ENCODE data around the gene CTNNBL1.

CTNNBL1 gene

DNA sequence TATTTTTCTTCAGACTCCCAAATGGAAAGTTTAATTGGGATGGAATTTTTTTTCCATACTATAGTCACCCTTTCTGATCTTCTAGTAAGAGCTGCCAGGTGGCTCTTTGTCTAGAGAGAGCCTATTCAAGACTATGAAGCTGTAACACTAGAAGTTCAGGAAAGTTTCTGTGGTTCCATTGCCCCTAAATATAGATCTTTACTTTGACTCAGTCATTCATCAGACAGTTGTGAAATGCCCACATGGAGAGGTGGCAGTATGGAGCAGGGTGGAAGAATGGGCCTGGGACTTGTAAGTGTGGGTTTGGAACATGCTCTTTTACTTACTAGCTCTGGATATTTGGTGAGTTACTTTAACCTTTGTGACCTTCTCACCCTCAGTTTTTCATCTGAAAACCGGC is 87.8 kb downstream of the CTNNBL1 start:
- no peak for DNase-seq

DNA sequence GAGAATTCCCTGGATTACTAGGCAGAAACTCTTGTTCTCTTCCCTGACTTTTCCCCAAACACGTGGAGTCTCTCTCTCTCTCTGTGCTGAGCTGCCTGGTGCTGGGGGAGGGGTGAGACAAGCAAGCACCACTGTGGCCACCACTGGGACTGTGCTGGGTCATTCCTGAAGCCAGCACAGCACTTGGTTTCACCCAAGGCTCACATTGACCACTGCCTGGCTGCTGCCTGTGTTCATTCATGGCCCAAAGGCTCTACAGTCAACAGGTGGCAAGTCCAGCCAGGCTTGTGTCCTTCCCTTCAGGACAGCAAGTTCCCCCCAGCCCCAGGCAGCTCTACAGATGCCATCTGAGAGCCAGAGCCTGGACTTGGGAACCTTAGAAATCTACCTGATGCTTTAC is 92.2 kb downstream of the CTNNBL1 start:
- DNase-seq = no peak

DNA sequence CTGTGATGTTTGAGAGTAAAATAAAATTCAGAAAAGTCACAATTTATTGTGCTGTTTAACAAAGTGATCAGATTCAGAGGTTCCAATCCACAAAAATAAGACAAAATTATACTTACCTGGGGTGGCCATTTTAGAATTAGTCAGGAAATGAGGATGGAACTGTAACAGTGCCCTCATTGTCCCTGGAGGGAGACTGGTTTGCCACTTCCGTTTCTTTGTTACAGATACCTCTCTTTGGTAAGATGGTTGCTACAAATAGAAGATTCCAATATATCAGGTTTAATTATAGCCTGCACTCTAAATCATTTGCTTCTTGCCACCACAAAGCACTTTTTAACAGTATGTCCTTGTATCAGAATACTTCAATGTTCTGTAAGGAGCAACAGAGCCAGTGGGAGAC is 95.6 kb downstream of the CTNNBL1 start:
- no peak for DNase-seq

DNA sequence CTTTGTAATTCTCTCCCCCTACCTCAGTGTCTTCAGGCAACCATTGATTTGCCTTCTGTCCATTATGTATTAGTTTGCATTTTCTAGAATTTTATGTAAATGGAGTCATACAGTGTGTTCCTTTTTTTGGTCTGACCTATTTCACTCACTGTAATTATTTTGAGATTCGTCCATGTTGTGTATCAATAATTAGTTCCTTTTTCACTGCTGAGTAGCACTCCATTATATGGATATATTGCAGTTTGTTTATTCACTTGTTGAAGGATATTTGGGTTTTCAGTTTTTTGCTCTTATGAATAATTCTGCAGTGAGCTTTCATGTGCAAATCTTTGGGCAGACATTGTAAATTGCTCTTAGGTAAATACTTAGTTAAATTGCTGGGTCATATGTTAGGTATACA is 97.1 kb downstream of the CTNNBL1 start:
- no peak for DNase-seq

DNA sequence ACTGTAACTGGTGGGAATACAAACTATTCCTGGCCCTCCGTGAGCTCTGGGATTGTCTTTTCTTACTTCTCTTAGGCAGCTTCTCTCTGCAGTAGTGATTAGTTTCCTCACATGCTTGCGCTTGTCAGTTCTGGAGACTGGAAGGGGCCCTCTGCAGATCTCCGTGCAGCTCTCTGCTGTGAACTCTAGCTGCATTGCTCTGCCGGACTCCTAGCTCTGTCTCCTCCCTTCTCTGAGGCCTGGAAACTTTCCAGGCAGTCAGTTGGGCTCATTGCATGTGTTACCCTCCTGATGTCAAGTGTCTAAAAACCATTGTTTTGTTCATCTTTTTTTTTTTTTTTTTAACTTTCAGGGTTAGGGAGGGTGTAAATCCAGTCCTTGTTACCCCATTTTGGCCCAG is 102.3 kb downstream of the CTNNBL1 start:
- DNase-seq = no peak

DNA sequence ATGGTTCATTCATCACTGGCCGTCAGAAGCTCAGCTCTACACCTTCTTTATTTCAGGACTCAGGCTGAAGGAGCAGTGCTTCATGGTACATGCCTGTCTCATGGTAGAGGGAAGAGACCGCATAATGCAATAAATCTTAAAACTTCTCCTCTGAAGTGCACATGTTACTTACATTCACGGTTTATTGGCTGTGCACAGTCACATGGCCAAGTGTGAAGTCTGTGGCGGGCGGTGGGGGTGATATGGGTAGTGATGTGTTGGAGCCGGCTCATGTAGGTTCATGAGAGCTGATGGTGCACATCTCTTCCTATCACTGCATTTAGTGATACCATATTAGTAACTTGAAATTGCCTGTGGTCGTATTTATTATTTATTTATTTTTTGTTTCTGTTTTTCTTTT is 102.9 kb downstream of the CTNNBL1 start:
- DNase-seq = no peak

DNA sequence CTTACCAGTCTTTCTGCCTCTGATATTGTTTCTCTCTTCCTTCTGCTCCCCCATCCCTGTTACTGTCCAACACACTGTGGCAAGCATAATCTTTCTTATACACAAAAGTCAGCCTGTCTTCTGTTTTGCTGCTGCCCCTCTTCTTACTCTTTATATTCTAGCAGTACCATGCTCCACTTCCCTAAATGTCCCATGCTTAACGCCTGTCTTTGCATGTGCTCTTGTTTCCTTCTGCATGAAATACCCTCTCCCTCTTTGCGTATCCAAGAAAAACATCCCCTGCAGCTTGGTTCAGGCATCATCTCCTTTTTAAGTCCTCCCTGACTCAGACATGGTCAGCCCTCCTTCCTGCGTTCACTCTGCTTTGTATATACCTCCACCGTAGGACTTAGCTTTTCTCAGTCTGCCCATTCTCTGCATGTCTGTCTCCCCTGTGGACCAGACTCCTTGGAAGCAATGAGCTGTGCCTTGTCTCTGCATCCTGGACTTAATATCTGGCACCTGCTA is 103.9 kb downstream of the CTNNBL1 start:
- DNase-seq = no peak

DNA sequence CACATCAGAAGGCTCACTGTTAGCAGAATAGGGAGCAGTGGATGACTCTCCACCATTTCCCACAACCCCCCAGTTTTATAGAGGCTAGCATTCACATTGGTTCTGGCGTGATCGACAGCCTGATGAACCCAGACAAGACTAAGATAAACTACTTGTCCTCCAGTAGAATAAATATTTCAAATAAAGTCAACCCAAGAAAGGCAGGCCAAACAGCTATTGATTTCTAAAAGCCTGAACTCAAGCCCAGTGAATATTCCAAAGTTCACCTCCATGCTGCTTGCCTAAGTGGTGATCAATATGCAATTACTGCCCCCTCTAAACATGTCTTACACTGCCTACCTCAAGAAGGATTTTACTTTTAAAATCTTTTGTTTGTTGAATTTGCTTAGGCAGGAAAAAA is 104.5 kb downstream of the CTNNBL1 start:
- DNase-seq = no peak

DNA sequence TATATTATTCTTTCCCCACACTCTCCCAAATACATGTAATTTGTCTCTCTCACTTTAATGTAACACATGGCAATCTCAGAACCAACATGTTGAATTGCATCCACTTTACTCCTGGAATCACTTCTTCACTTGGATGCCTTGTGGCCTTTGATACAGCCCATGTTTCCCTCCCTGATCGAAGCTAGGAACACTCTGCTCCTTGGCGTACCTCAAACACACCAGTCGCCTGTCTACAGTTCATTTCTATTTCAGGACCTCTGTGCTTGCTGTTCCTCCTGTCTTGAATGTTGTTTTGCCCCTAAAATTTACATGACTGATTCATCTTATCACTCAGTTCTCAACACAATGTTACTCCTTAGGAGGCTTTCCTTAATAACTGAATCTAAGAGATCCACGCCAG is 106.8 kb downstream of the CTNNBL1 start:
- DNase-seq = no peak

DNA sequence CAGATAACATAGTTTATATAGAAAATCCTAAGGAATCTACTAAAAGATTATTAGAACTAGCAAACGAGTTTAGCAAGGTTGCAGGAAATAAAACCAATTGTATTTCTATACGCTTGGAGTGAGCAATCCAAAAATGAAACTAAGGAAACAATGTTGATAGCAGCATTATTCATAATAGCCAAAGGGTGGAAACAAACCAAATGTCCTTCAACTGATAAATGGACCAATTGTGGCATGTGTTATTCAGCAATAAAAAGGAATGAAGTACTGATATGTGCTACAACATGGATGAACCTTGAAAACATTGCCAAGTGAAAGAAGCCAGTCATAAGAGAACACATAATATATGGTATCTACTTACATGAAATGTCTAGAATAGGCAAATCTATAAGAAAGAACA is 108.1 kb downstream of the CTNNBL1 start:
- no peak for DNase-seq

DNA sequence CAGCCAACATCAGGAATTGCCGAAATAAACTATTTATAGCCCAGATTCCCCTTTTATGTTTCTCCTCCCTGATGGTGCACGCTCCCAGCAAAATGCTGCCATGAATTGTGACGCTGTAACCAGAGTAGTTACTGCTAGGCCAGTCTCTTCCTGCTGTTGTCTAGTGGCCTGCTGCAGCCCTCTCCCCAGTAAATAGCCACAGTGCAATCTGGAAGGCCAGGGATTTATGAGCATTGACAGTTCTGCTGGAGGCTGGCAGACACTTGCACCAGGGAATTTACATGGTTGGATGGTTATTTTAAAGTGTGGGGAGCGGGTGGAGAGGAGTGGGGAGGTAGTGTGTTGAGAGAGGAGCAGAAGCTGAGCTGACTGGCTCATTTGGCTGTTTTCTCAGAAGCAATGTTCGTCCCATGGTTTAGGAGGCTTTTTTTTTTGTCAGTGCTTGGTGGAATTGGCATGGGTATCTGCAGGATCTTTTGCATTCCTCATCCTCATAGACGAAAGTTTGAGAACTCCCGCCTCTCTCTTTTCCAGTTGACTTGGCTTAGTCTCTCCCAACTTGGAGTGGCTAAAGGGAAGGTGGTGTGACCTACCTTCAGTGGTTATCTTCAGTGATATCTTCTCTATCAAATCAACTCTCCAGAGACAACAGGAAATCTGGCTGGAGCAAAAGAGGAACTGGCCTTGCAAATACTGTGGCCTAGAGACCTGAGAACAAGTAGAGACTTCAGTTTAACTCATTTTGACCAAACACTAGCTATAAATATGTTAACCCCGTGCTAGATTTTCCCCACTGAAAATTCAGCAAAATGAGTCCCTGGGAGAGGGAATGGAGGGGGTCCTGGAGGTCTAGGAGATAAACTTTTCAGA is 109.8 kb downstream of the CTNNBL1 start:
- no peak for DNase-seq

DNA sequence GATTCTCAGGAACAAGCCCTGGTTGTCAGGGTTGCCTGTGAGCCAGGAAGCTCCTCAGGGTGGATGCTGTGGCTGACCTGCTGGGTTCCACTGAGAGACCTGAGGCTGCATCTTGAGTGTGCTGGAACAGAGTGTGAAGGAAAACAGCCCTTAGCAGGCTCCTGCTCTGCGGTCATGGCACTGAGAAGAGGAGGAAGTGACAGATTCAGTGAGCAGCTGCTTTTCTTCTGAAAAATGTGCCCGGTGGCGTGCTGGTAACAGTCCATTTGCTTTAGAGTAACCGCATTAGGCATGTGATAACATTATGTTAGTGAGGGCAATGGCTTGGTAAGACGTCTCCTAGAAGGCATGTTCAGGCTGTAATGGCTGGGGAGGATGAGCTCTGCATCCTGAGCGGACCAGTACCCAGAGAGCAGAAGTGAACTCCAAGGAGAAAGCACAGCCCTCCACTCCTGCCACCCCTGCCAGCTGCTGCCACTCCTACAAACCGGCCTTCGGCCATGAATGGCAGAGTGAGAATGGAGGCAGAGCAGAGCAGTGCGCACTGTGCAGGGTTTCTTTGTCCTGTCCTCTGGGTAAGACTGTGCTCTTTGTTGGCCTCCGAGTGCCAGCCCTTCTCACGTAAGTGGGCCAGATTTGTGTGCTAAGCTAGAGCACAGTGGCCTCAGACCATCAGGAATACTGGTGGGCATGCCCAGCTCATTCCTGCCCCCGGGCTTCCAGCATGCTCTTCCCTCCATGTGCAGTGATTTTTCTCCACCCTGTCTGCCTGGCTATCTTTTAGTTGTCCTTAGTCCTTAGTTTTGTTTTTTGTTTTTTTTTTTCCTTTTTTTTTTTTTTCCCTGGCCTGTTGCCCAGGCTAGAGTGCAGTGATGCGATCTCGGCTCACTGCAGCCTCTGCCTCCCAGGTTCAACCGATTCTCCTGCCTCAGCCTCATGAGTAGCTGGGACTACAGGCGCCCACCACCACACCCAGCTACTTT is 111.0 kb downstream of the CTNNBL1 start:
- DNase-seq = no peak

DNA sequence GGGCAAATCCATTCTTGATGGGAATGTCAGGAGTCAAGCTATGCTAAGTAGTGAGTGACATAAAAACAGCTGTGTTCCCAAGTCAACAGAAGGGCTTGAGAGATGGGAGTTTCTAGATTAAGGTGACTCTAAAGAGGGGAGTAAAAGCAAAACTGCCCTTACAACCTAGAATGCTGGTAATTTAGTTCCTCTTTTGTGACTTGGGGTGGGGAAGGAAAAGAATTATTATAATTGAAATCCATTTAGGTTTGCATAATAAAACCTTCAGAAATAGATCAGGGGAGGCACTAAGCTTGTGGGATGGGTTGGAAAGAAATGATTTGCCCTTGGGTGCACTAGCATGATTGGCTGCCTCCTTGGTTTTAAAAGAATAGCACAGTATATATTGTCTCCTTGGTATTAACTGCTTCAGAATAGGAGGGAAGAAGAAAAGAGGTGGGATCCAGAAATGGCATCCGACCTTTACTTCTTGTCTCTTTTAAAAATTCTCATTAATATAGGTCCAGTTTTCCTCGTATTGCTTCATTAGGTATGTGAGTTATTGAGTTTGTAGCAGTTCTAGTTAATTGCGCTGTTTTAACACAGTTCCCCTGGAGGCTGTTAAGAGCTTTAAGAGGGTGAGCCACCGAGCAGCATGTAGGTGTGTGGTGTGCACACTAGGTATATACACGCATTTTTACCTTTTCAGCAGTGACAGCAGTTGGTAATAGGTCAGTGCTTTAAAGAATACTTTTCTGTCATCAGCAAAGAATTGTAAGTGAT is 113.8 kb downstream of the CTNNBL1 start:
- no peak for DNase-seq

DNA sequence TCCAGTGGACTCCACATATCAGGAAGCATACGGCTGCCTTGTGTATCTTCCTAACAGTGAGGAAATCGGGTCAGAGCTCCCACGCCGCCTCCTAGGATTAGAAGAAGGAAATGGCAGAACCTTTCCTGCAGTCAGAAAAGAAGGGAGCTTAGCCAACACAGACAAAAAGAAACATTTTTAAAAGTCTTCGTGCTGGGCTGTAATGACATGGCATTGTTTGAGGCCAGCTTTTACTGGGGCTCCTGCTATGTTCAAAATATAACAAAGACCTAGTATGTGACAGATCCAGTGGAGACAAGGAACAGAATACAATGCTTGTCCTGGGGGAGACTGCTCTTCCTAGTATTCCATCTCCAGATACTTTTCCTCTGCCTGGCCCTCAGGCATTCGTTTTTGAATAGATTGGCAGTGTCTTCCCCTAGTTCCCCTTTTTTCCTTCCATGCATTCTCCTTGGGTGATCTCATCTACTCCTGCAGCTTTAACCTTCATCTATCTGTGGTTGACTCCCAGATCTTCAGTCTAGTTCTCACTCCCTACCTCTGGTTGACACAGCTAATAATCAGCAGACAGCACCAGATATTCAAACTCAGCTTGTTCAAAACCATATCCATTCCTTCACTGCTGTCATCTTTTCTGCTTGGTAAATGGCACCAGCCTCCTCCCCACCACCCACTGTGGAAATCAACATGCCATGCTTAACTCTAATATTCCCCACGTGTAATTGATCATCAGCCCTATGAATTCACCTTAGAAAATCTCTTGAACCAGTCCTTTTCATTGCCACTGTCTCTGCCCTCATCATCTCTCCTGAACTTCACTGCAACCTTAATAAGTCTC is 114.6 kb downstream of the CTNNBL1 start:
- no peak for DNase-seq

DNA sequence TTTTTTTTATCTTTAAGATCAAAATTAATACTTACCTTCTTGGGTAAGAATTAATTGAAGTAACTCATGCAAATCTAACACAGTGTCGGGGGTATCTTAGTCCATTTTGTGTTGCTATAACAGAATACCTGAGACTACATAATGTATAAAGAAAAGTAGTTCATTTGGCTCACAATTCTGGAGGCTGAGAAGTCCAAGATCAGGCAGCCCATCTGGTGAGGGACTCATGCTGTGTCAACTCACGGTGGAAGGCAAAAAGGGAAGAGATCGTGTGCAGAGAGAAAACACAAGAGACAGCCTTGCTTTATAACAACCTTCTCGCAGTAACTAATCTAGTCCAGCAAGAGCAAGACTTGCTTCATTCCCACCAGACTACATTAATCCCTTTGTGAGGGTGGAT is 116.2 kb downstream of the CTNNBL1 start:
- DNase-seq = no peak

DNA sequence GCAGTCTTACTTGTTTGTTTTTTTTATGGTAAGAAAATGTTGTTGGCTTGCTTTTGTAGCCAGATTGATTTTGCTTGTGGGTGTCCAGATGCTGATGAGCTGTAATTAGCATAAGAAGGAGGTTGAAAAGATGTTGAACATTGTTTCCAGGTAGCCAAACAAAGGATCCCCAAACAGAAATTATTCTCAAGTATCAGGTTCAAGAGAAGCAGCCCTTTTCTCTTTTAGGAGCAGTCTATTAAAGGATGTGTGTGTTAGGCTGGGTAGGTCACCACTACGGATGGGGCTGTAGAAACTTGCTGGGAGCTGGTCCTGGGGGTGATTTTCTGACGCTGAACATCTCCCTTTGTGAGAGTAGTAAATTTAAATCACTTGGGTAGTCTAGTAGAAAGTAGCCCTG is 122.2 kb downstream of the CTNNBL1 start:
- DNase-seq = no peak

DNA sequence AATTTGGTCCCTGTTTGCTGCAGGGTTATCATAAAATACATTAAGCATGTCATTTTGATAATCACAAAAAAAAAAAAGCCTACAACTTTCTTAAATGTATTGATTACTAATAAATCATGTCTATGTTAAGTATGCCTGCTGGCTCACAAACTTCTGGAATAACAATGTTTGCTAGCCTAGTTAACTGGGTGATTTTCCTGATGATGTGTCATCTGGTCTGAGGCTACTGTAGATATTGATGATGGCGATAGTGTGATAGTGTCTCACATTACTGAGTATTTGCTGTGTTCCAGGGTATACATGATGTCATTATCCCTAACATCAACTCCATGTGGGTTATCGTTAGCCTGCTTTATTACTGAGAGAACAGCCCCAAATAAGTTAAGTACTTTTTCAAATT is 122.9 kb downstream of the CTNNBL1 start:
- DNase-seq = no peak

DNA sequence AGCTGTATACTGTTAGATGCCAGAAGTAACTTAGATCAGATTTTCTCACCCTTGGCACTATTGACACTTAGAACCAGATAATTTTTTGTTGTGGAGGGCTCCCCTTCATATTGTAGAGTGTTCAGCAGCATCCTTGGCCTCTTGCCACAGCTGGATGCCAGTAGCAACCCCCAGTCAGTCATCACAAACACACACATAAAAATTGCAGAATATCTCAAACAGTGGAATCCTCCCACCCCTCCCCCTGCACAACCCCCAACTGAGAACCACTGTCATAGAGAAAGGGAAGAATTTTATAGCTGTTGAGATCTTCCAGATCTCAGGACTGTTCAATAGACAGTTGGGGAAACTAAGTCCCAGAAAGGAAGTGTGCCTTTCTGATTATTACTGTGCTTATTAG is 127.9 kb downstream of the CTNNBL1 start:
- no peak for DNase-seq

DNA sequence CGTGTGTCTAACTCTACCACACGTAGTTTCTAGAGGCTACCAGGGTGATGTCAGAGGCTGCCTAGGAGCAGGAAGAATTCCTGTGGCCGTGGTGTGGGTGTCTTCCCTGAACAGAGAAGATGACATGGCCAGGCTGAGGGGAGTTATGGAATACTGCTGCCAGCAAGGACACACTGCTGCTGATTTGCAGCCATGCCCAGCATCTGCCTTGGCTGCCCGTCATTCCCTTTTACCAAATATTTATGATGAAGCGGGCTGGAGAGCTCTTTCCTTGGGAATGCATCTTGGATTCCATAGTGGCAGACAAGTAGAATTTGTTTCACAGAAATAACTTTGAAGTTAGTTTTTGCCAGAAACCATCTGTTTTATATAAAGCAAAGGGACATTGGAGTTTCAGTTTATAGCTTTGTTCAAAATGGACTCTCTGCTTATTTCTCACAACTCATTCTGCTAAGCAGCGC is 128.3 kb downstream of the CTNNBL1 start:
- peak; percentile 15 for DNase-seq

DNA sequence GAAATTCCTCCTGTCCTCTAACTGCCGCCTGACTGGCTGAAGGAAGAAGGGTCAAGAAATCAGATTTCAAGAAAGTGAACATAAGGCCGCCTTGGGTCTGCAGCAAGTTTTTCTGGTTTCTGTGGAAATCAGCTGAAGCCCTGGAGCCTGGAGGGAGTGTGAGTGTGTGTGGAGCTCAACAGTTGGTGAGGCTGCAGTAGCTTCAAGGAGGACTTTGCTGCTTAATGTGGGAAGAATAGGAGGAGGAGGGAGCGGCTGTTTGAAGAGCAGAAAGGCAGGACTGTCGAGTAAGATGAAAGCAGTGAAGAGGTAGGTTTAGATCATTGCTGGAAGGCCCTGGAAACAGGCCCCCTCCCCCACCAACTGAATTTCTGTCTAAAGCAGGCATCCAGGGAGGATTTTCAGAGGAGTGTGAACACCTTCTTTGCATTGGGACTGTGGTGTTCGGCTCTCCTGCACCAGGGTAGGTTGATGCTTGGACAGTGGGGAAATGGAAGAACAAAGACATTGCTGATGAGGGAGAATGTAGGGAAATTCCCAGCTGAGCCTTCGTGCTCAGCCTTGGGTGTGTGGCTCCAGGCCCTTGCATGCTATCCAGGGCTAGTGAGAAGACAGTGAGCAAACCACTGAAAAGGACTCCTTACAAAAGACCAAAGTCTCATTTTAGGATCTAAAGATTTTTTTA is 129.6 kb downstream of the CTNNBL1 start:
- DNase-seq = no peak

DNA sequence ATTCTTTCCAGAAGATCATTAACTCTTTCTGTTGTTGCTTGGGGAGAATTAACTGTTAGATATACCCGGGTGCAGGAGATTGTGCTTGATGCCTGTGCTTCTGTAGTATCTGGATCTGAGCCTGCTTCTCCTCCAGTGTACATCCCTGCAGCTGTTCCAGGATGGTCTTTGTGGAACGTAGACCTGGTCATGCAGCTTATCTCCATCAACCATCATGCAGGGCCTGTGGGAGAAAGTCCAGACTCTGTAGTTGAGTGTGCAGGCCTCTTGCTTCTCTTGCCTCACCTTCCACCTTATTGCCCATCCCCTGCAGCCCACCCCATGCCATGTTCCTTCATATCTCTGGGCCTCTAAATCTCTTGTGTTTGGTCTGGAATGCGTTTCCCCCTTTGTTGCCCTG is 133.8 kb downstream of the CTNNBL1 start:
- DNase-seq = no peak
